ENCODE results near the gene TBC1D22A.

The TBC1D22A gene

DNA sequence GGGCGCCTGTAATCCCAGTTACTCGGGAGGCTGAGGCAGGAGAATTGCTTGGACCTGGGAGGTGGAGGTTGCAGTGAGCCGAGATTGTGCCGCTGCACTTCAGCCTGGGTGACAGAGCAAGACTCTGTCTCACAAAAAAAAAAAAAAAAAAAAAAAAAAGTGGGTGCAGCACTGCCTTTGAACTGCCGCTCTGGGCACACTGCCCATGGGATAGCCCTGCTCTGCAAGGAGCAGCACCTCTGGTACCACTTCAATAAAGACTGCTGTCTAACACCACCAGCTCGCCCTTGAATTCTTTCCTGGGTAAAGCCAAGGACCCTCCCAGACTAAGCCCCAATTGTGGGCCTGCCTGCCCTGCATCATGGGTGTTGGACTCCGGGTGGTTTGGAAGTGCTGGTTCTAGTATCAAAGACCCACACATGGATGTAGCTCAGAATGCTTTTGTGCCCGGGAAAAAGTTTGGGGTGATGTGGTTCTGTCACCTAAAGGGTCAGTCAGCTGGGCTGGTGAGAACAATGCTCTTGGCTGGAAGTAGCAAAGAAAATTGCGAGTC lies 444.3 kb downstream of the TBC1D22A start:
- intact Hi-C loops (cut with DNase I), result no loop called here

GRCh38 chr22:47207387-47207786 lies 444.9 kb downstream of the TBC1D22A start:
- intact Hi-C loops (cut with DNase I), result no loop called here
- peak in 7 of 42 donors; percentile 3 to 27 (median 11) for DNase-seq

More for the DNA sequence above, 444.3 kb downstream of the TBC1D22A start:
- peak in 7 of 42 donors; percentile 7 to 39 (median 21) for DNase-seq

GRCh38 chr22:47207846-47208554 lies 445.6 kb downstream of the TBC1D22A start:
- intact Hi-C loops (cut with DNase I), result no loop called here
- peak in 5 of 42 donors; percentile 2 to 24 (median 14) for DNase-seq

- intact Hi-C loops (cut with DNase I), result no loop called here
- DNase-seq, result peak in 1 of 42 donors; percentile 3
Measured at GRCh38 chr22:47208630-47209029, 446.2 kb downstream of the TBC1D22A start.

GRCh38 chr22:47209040-47209514 lies 446.6 kb downstream of the TBC1D22A start:
- intact Hi-C loops (cut with DNase I), result no loop called here
- DNase-seq, result peak in 4 of 42 donors; percentile 9 to 22 (median 19)

GRCh38 chr22:47209547-47210023 lies 447.1 kb downstream of the TBC1D22A start:
- peak in 7 of 42 donors; percentile 1 to 33 (median 10) for DNase-seq
- intact Hi-C loops (cut with DNase I), result no loop called here

- intact Hi-C loops (cut with DNase I), result no loop called here
- DNase-seq, result peak in 5 of 42 donors; percentile 2 to 26 (median 5)
Measured at GRCh38 chr22:47210112-47210657, 447.7 kb downstream of the TBC1D22A start.

DNA sequence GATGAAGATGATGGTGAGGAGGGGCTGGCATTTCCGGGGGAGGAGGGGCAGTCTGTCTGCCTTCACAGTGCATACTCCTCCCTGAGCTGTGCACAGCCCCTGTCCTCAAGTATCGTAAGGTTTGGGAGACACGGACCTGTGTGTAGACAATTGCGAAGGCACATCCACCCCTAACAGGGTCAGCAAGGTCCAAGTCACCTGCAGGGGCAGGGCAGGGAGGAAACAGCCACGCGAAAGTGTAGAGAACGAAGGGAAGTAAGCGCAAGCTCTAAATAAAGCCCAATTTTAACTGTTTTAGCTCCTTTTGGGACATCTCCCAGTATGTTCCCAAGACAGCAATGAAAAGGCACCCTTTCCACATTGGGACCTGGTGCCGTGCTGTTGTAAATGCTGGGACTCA lies 448.2 kb downstream of the TBC1D22A start:
- peak in 1 of 42 donors; percentile 13 for DNase-seq
- intact Hi-C loops (cut with DNase I), result no loop called here

DNA sequence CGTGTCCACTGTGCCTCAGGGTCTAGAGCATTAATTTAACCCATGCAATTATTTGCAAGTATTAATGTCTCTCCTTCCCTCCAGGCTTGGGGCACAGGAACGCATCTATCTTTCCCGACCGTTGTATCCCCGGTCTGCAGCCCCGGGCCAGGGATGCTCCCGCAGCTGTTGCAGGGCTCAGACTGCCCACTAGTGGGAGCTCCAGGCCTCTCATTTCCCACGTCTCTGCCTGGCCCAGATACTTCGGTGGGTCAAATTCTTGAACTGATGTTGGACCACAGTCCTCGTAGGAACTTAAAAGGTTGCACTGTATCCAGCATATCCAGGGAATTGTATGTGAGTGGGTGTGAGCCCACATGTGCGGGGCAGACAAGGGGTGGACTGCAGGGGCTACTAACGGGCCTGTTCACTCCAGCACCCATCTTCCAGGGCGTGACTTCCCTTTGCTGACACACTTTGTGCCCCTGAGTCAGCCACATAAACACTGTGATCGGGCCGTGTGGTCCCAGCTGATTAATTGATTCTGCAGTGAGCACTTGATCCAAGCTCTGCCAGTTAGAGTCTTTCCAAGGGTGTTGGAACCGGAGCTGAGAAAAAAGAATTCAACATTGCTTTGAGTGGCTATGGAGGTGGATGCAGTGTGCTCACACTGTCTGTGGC lies 451.3 kb downstream of the TBC1D22A start:
- DNase-seq, result peak in 20 of 42 donors; percentile 9 to 58 (median 33)
- intact Hi-C loops (cut with DNase I), result no loop called here

DNA sequence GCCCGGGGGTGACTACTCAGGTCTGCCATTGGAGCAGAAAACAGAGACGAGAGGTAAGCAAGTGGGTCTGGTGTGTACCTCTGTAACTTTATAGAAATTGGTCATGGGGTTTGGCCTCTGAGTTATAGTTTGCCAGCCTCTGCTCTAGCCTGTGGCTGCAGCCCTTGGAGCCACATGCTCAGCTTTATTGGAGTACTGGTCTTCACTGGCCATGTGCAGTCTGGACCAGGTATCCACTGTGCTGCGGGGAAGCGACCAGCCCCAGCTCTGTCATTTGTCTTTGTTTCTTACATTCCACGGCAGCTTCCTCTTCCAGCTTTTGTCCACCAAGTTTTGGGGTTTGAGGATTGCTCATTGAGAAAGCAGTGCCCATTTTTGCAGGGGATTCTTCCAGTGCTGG lies 453.4 kb downstream of the TBC1D22A start:
- intact Hi-C loops (cut with DNase I), result no loop called here
- peak in 3 of 42 donors; percentile 15 to 24 (median 24) for DNase-seq

DNA sequence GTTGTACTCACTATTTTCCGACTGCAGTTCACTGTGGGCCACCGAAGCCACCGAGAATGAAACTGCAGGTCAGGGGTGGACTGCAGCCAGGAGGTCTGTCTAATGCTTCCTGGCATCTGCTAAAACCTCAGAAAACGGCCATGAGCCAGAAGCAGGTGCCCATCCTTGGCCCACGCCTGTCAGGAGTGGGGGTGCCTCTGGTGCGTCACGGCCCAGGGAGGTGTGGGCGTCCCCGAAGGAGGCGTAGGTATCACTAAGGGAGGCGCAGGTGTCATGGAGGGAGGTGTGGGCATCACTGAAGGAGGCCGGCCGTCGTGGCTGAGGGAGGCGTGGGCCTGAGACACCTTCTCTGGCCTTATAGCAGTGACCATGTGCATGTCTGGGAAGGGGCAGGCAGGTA lies 456.2 kb downstream of the TBC1D22A start:
- intact Hi-C loops (cut with DNase I), result no loop called here
- DNase-seq, result peak in 8 of 42 donors; percentile 4 to 25 (median 10)

DNA sequence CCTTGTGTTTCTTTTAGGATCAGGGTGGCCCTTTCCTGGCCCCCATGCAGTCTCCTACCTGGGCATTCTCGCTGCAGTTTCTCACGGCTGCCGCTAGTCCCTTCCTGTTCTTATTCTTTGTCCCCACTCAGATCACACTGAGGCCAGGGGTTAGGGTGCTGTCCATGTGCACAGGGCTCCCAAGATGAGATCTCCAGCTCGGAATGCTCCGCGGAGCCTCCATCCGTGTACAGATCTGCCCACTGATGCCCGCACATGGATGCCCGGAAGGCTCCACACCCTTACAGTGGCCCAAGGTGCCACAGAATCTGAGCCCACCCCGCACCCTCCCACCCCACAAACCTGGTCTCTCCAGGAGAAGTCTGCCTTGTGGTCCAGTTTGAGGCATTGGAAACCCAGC lies 457.3 kb downstream of the TBC1D22A start:
- intact Hi-C loops (cut with DNase I), result no loop called here
- DNase-seq, result peak in 3 of 42 donors; percentile 8 to 21 (median 12)

- intact Hi-C loops (cut with DNase I), result no loop called here
- peak in 1 of 42 donors; percentile 3 for DNase-seq
Measured at GRCh38 chr22:47220752-47221151, 458.3 kb downstream of the TBC1D22A start.

- DNase-seq, result peak in 5 of 42 donors; percentile 17 to 57 (median 35)
- intact Hi-C loops (cut with DNase I), result no loop called here
Measured at GRCh38 chr22:47221840-47222615, 459.6 kb downstream of the TBC1D22A start.

Data from head of caudate nucleus (tissue), 42 donors.